ENCODE measurements around the gene CNOT8.
A peak's percentile ranks its signal among the peaks of the same experiment; 100 is the strongest.

- TF ChIP-seq, protein P1, sequence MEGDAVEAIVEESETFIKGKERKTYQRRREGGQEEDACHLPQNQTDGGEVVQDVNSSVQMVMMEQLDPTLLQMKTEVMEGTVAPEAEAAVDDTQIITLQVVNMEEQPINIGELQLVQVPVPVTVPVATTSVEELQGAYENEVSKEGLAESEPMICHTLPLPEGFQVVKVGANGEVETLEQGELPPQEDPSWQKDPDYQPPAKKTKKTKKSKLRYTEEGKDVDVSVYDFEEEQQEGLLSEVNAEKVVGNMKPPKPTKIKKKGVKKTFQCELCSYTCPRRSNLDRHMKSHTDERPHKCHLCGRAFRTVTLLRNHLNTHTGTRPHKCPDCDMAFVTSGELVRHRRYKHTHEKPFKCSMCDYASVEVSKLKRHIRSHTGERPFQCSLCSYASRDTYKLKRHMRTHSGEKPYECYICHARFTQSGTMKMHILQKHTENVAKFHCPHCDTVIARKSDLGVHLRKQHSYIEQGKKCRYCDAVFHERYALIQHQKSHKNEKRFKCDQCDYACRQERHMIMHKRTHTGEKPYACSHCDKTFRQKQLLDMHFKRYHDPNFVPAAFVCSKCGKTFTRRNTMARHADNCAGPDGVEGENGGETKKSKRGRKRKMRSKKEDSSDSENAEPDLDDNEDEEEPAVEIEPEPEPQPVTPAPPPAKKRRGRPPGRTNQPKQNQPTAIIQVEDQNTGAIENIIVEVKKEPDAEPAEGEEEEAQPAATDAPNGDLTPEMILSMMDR (IDR thresholded peaks at IDR 0.05) = no peak
- peak; percentile 78; the same call in 1 of the 2 replicates for TF ChIP-seq POLR2AphosphoS5 (IDR thresholded peaks at IDR 0.05; ENCODE audit: low read depth, low read length)
These were observed at the start of gene CNOT8 for GRCh38 chr5:154858297-154858971.

Data from Panc1 (cell line).